A549 (cell line): ENCODE data around the gene SCYGR2.

Experiments
- CBX2 ChIP-seq: fragments of 200-600 bp; sonication (generic); IDR thresholded peaks from 2 replicates; pipeline ENCODE4 v1.6.1; 2016; ENCODE audit warnings: low read depth, mild to moderate bottlenecking, borderline replicate concordance
- CTCF ChIP-seq: fragments of >200 bp; sonication (Bioruptor Twin); formaldehyde crosslinking; IDR thresholded peaks from 3 replicates; pipeline ENCODE4 v1.5.1; 2016
- JUN ChIP-seq, 2 experiments: fragments of >200 bp; sonication (Bioruptor Twin); formaldehyde crosslinking; IDR thresholded peaks; 2 replicates in 1 of 2; 3 replicates in 1 of 2; pipeline ENCODE4 v1.6.1; 2016 to 2017
- NR3C1 ChIP-seq: fragments of >200 bp; sonication (Bioruptor Twin); formaldehyde crosslinking; IDR thresholded peaks from 3 replicates; pipeline ENCODE4 v1.6.1; 2017
- POLR2A ChIP-seq: IDR thresholded peaks from 2 replicates; pipeline ENCODE4 v1.6.1; 2012; ENCODE audit warnings: mild to moderate bottlenecking, low read length
- ZFP36 ChIP-seq: fragments of 450-650 bp; IDR thresholded peaks from 2 replicates; pipeline ENCODE4 v1.6.1; 2014; ENCODE audit warnings: borderline replicate concordance; ENCODE audit not compliant: partially characterized antibody

GRCh38 chr2:227562581-227562980, 36.1 kb upstream of the SCYGR2 start:
- TF ChIP-seq CTCF, result no peak
- TF ChIP-seq POLR2A, result no peak
- TF ChIP-seq JUN (IDR thresholded peaks at IDR 0.05), result no peak
- no peak for TF ChIP-seq ZFP36
- no peak for TF ChIP-seq NR3C1
- TF ChIP-seq CBX2, result no peak
